Prostate gland (tissue), 2 donors: Measurements from ENCODE around the gene EPHA7. TPM values are rescaled to one million over a fixed set of nuclear protein-coding genes. Genes with fewer than 3 reads are reported as not detected.

Experiments used
- DNase-seq: peaks from one replicate; pipeline ENCODE4 v3.0.0-alpha.2; 2019; ENCODE audit warnings: low spot score
- H3K27ac ChIP-seq, 2 donors: fragments of 200-600 bp; sonication (generic); 2 replicates each; pipeline ENCODE4 v1.5.1; 2017 to 2019
- H3K27me3 ChIP-seq: fragments of 200-600 bp; sonication (generic); replicated peaks from 2 replicates; pipeline ENCODE4 v1.5.1; 2019; ENCODE audit not compliant: insufficient read depth
- H3K36me3 ChIP-seq, 2 donors: fragments of 200-600 bp; sonication (generic); 1 replicate in 1 of 2; 2 replicates in 1 of 2; pipeline versions ENCODE4 v1.5.1 to v1.8.1; 2017 to 2019
- H3K4me1 ChIP-seq: fragments of 200-600 bp; sonication (generic); replicated peaks from 2 replicates; pipeline ENCODE4 v1.5.1; 2019
- H3K4me3 ChIP-seq, 2 donors: fragments of 200-600 bp; sonication (generic); 2 replicates each; pipeline ENCODE4 v1.5.1; 2017 to 2019
- H3K9me3 ChIP-seq: fragments of 200-600 bp; sonication (generic); 2 replicates; pipeline ENCODE4 v1.5.1; 2017
- POLR2A ChIP-seq: fragments of 450-650 bp; IDR thresholded peaks from one replicate; pipeline ENCODE4 v1.6.1; 2016; ENCODE audit warnings: antibody characterized with exemption, mild to moderate bottlenecking
- POLR2AphosphoS5 ChIP-seq: sonication (generic); formaldehyde crosslinking; IDR thresholded peaks from one replicate; pipeline ENCODE4 v1.6.1; 2017; ENCODE audit warnings: antibody characterized with exemption
- WGBS: methylation state at CpG from one replicate; pipeline ENCODE4 v1.1.5; 2018; 5-methylcytosine and 5-hydroxymethylcytosine counted together
- intact Hi-C: fragments of 100-400 bp; cut with DNase I; formaldehyde crosslinking; loops from one replicate; pipeline ENCODE4 v1.14.2; 2022
- total RNA-seq, 2 donors: library from RNA; depleted of rRNA; stranded (reverse); fragments of >200 nt; gene quantifications; one replicate each; pipeline ENCODE4 v1.1.0, GENCODE V29; 2016
- TF ChIP-seq, protein P1 (sequence below), 4 experiments: fragments of 200-600 bp in 2 of 4; fragments of 450-650 bp in 2 of 4; sonication (generic) in 2 of 4; IDR thresholded peaks; 1 replicate in 3 of 4; 2 replicates in 1 of 4; pipeline ENCODE4 v1.5.1; 2016 to 2019; ENCODE audit warnings: antibody characterized with exemption in 4 of 4, mild to moderate bottlenecking in 2 of 4, moderate library complexity in 2 of 4

The EPHA7 gene
- total RNA-seq, 2 donors from 2014 or later = 5.9 to 8.7 TPM

DNA sequence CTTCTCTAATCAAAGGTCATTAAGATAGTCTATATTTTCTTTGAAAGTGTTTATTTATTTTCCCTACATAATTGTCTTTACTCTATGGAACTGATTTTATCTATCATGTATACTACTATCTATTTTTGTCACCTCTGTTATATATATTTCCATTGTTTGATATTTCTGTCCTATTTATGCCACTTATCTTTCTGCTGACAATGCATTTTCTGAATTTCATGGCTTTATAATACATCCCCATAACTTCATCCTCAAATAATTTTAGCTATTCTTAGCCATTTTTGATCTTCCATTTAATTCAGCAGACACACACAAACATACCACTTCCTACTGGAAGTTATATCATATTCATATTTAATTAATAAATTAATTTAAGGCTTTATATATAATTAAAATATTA is 123.7 kb downstream of the EPHA7 start:
- Histone ChIP-seq H3K9me3 (no peaks in the 10 kb centered on the region), H3K36me3 (no peaks in the 10 kb centered on the region), H3K4me1 (no peaks in the 10 kb centered on the region), H3K27me3 (no peaks in the 10 kb centered on the region), H3K4me3 (no peak overlapping the region), H3K27ac (no peak overlapping the region)
- no peak for DNase-seq
- intact Hi-C loops = no loop called here
- TF ChIP-seq, protein P1, sequence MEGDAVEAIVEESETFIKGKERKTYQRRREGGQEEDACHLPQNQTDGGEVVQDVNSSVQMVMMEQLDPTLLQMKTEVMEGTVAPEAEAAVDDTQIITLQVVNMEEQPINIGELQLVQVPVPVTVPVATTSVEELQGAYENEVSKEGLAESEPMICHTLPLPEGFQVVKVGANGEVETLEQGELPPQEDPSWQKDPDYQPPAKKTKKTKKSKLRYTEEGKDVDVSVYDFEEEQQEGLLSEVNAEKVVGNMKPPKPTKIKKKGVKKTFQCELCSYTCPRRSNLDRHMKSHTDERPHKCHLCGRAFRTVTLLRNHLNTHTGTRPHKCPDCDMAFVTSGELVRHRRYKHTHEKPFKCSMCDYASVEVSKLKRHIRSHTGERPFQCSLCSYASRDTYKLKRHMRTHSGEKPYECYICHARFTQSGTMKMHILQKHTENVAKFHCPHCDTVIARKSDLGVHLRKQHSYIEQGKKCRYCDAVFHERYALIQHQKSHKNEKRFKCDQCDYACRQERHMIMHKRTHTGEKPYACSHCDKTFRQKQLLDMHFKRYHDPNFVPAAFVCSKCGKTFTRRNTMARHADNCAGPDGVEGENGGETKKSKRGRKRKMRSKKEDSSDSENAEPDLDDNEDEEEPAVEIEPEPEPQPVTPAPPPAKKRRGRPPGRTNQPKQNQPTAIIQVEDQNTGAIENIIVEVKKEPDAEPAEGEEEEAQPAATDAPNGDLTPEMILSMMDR (IDR thresholded peaks at IDR 0.05) = no peak
- TF ChIP-seq POLR2A (no peak), POLR2AphosphoS5 (no peak)

DNA sequence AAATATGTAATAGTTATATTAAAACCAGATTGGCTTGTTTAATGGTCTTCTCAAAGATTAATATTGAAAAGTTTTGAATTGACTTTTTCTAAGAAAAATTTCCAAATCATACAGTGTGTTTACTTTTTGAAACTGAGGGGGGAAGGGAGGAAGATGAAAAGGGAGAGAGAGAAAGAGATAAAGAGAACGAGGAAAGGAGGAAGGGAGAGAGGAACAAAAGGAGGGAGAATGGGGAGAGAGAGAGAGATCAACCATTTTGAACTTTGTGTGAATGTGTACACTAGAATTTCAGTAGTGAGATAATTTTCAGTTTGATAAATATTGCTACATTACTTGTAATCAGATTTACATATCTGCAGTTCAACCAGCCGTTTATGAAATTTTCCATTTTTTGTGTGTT is 124.5 kb downstream of the EPHA7 start:
- H3K36me3 ChIP-seq = no peaks in the 10 kb centered on the region
- intact Hi-C loops = no loop called here
- H3K4me1 ChIP-seq = no peaks in the 10 kb centered on the region
- TF ChIP-seq POLR2A (no peak), POLR2AphosphoS5 (no peak)
- TF ChIP-seq, protein P1 (IDR thresholded peaks at IDR 0.05) = no peak
- no peak for DNase-seq
- no peak overlapping the region for H3K27ac ChIP-seq
- H3K4me3 ChIP-seq = no peak overlapping the region
- no peaks in the 10 kb centered on the region for H3K27me3 ChIP-seq
- WGBS = 83% methylated on average over 2 of the region's 2 CpGs
- no peaks in the 10 kb centered on the region for H3K9me3 ChIP-seq

DNA sequence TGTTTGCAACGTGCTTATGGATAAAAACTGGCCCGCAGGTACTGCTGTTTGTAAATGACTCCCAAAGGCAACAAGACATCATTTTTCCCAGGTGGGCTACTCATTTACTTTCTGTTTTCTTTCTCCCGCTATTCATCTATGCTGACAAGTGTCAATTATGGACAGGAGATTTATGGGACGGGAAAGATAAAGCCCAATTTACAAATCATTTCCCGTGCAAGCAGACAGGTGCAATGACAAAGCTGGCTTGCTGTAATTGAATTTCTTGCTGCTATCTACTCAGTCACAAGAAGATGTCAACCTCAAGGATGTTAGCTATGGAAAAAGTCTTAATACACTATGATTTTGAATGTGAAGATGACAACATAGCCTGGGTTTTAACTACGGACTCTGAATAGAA is 125.5 kb downstream of the EPHA7 start:
- no peaks in the 10 kb centered on the region for H3K9me3 ChIP-seq
- 81% methylated on average over 6 of the region's 6 CpGs for WGBS
- H3K27ac ChIP-seq = no peak overlapping the region
- H3K4me1 ChIP-seq = no peaks in the 10 kb centered on the region
- H3K4me3 ChIP-seq = no peak overlapping the region
- TF ChIP-seq POLR2A (no peak), POLR2AphosphoS5 (no peak)
- TF ChIP-seq, protein P1 (IDR thresholded peaks at IDR 0.05) = no peak
- H3K36me3 ChIP-seq = no peaks in the 10 kb centered on the region
- DNase-seq = no peak
- no peaks in the 10 kb centered on the region for H3K27me3 ChIP-seq
- intact Hi-C loops = no loop called here

DNA sequence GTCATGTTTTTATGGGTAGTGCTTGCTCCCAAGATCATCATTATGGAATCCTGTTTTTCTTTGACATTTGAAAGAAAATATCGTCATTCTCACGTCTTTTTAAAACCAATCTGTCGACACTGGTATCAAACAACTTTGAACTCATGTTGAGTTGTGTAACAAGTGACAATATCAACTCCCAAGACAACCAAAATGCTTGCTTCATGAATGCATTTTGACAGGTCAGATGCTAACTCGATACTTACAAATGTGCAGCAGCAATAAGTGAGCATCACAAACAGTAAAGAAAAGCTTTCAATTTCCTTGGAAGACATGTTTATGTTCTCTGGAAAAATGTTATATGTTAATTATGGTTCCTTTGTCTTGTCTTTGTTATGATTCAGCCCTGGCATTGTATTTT is 125.9 kb downstream of the EPHA7 start:
- TF ChIP-seq POLR2AphosphoS5 (no peak), POLR2A (no peak)
- TF ChIP-seq, protein P1 (IDR thresholded peaks at IDR 0.05) = no peak
- H3K27ac ChIP-seq = no peak overlapping the region
- 88% methylated on average over 4 of the region's 4 CpGs for WGBS
- H3K4me3 ChIP-seq = no peak overlapping the region
- no peaks in the 10 kb centered on the region for H3K4me1 ChIP-seq
- DNase-seq = no peak
- no peaks in the 10 kb centered on the region for H3K9me3 ChIP-seq
- intact Hi-C loops = no loop called here
- H3K36me3 ChIP-seq = no peaks in the 10 kb centered on the region
- no peaks in the 10 kb centered on the region for H3K27me3 ChIP-seq

DNA sequence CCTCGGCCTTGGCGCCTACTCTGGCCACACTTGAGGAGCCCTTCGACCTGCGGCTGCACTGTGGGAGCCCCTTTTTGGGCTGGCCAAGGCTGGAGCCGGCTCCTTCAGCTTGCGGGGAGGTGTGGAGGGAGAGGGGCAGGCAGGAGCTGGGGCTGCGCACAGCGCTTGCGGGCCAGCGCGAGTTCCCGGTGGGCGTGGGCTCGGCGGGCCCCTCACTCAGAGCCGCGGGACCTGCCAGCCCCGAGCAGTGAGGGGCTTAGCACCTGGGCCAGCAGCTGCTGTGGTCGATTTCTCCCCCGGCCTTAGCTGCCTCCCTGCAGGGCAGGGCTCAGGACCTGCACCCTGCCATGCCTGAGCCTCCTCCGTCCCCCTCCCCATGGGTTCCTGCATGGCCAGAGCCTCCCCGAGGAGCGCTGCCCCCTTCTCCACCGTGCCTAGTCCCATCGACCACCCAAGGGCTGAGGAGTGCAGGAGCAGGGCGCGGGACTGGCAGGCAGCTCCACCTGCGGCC is 136.8 kb downstream of the EPHA7 start:
- intact Hi-C loops = no loop called here
- Histone ChIP-seq H3K36me3 (no peaks in the 10 kb centered on the region), H3K27ac (no peak overlapping the region), H3K27me3 (no peaks in the 10 kb centered on the region), H3K9me3 (no peaks in the 10 kb centered on the region), H3K4me3 (no peak overlapping the region), H3K4me1 (no peaks in the 10 kb centered on the region)
- no peak for DNase-seq
- 97% methylated on average over 27 of the region's 28 CpGs for WGBS
- TF ChIP-seq POLR2AphosphoS5 = no peak
- TF ChIP-seq, protein P1 (IDR thresholded peaks at IDR 0.05) = no peak
- no peak for TF ChIP-seq POLR2A
